Measurements from ENCODE around the gene ACTL7B.

The ACTL7B gene

DNA sequence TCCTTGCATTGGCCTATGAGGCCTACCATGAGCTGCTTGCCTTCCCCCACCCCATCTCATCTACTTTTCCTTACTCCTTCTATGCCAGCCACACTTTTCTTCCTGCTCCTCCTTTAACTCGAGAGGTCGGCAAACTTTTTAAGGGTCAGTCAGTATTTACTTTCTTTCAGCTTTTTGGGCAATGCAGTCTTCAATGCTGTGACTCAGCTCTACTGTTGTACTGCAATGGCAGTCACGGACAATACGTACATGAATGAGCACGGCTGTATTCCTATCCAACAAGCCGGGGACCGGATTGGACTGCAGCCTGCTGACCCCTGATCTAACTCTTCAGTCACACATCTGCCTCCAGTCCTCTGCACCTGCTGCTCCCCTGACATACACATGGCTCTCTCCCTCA lies 5.7 kb upstream of the ACTL7B start:
- no peak for TF ChIP-seq SUZ12 (IDR thresholded peaks at IDR 0.05; ENCODE audit: extremely low read depth, insufficient read depth, insufficient read length)
- no peak for TF ChIP-seq YY1 (IDR thresholded peaks at IDR 0.05; ENCODE audit: insufficient read depth, insufficient read length)
- no peak for TF ChIP-seq ZNF274 (IDR thresholded peaks at IDR 0.05; ENCODE audit: low read depth, low read length)
- Histone ChIP-seq H3K4me3 (ENCODE audit: insufficient read length, low read depth) (no peak overlapping the region), H3K27me3 (ENCODE audit: insufficient read depth, insufficient read length) (no peaks in the 10 kb centered on the region), H3K4me1 (ENCODE audit: insufficient read depth, insufficient read length) (no peaks in the 10 kb centered on the region), H3K36me3 (ENCODE audit: insufficient read depth, insufficient read length, low read length) (no peaks in the 10 kb centered on the region), H3K9ac (ENCODE audit: insufficient read length, low read depth) (no peak overlapping the region), H3K9me3 (ENCODE audit: insufficient read depth, low read length) (no peaks in the 10 kb centered on the region)
- DNase-seq (ENCODE audit: low read depth, low spot score) = no peak

DNA sequence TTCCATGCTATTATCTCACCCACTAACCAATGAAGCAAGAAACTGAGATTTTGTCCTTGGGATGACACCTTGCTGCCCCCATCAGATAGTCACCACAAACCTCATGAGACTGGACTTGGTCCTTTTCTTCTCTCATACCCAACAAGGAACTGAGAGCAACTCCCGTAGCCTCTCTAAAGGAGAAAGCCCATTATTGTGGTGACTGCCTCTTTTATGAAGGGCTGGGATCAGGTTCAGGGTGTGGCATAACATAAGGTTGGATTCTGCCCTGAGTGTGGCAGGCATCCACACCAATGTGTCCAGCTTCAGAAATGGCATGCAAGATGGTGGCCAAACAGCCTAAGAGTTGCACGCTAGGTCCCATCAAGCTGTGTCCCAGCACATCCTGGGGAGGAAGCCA lies 5.0 kb upstream of the ACTL7B start:
- TF ChIP-seq SUZ12 (IDR thresholded peaks at IDR 0.05; ENCODE audit: extremely low read depth, insufficient read depth, insufficient read length) = no peak
- no peak for TF ChIP-seq YY1 (IDR thresholded peaks at IDR 0.05; ENCODE audit: insufficient read depth, insufficient read length)
- TF ChIP-seq ZNF274 (IDR thresholded peaks at IDR 0.05; ENCODE audit: low read depth, low read length) = no peak
- DNase-seq (ENCODE audit: low read depth, low spot score) = no peak

DNA sequence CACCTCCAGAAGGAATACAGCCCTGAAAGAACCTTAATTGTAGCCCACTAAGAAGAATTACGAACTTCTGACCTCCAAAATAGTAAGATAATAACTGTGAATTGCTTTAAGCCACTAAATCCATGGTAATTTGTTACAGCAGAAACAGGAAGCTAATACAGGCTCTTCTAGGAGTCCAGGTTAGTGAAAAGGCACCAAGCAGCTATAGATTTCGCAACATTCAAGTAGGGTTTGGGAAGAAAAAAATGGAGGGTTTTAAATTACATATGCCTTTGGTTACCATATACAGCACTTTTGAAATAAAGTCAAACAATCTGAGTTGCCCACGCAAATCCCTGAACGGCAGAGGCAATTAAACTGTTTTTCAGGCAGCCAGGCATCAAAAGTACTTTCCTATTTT lies 4.6 kb upstream of the ACTL7B start:
- Histone ChIP-seq H3K9me3 (ENCODE audit: insufficient read depth, low read length) (no peaks in the 10 kb centered on the region), H3K4me1 (ENCODE audit: insufficient read depth, insufficient read length) (no peaks in the 10 kb centered on the region), H3K9ac (ENCODE audit: insufficient read length, low read depth) (no peak overlapping the region), H3K27me3 (ENCODE audit: insufficient read depth, insufficient read length) (no peaks in the 10 kb centered on the region), H3K4me3 (ENCODE audit: insufficient read length, low read depth) (no peak overlapping the region), H3K36me3 (ENCODE audit: insufficient read depth, insufficient read length, low read length) (no peaks in the 10 kb centered on the region)
- TF ChIP-seq YY1 (IDR thresholded peaks at IDR 0.05; ENCODE audit: insufficient read depth, insufficient read length) = no peak
- TF ChIP-seq SUZ12 (IDR thresholded peaks at IDR 0.05; ENCODE audit: extremely low read depth, insufficient read depth, insufficient read length) = no peak
- TF ChIP-seq ZNF274 (IDR thresholded peaks at IDR 0.05; ENCODE audit: low read depth, low read length) = no peak
- no peak for DNase-seq (ENCODE audit: low read depth, low spot score)

More for the DNA sequence above, 5.0 kb upstream of the ACTL7B start:
- Histone ChIP-seq H3K9me3 (ENCODE audit: insufficient read depth, low read length) (no peaks in the 10 kb centered on the region), H3K36me3 (ENCODE audit: insufficient read depth, insufficient read length, low read length) (no peaks in the 10 kb centered on the region), H3K4me1 (ENCODE audit: insufficient read depth, insufficient read length) (no peaks in the 10 kb centered on the region), H3K4me3 (ENCODE audit: insufficient read length, low read depth) (no peak overlapping the region), H3K27me3 (ENCODE audit: insufficient read depth, insufficient read length) (no peaks in the 10 kb centered on the region), H3K9ac (ENCODE audit: insufficient read length, low read depth) (no peak overlapping the region)

DNA sequence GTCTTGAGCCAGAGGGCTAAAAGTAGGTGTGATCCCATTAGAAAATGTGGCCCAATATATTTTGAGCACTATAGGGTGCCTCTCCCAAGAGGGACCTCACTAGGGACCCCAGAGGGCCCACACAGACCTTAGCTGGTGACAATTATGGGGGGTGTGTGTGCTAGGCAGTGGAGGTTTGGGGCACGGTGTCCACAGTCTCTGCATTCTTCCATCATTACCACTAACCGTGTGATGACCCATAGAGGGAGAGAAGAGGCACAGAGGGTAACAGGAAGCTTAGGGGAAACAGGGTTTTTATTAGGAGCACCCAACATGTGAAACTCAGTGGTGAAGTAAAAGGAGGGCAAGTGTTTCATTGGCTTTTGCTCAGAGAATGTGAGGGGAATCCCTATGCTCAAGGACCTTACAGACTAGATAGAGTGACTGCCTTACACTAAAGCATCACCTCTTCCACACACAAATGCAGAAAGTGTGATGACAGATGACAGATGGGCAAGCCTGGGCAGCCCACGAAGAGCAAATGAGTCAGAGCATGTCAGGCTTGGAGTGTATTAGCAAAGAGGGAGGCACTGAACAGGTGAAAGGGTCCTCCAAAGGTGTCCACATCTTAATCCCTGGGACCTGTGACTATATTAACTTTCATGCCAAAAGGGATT lies 3.8 kb upstream of the ACTL7B start:
- Histone ChIP-seq H3K27me3 (ENCODE audit: insufficient read depth, insufficient read length) (no peaks in the 10 kb centered on the region), H3K36me3 (ENCODE audit: insufficient read depth, insufficient read length, low read length) (no peaks in the 10 kb centered on the region), H3K9me3 (ENCODE audit: insufficient read depth, low read length) (no peaks in the 10 kb centered on the region), H3K4me1 (ENCODE audit: insufficient read depth, insufficient read length) (no peaks in the 10 kb centered on the region), H3K4me3 (ENCODE audit: insufficient read length, low read depth) (no peak overlapping the region), H3K9ac (ENCODE audit: insufficient read length, low read depth) (no peak overlapping the region)
- DNase-seq (ENCODE audit: low read depth, low spot score) = no peak
- no peak for TF ChIP-seq SUZ12 (IDR thresholded peaks at IDR 0.05; ENCODE audit: extremely low read depth, insufficient read depth, insufficient read length)
- no peak for TF ChIP-seq ZNF274 (IDR thresholded peaks at IDR 0.05; ENCODE audit: low read depth, low read length)
- no peak for TF ChIP-seq YY1 (IDR thresholded peaks at IDR 0.05; ENCODE audit: insufficient read depth, insufficient read length)

DNA sequence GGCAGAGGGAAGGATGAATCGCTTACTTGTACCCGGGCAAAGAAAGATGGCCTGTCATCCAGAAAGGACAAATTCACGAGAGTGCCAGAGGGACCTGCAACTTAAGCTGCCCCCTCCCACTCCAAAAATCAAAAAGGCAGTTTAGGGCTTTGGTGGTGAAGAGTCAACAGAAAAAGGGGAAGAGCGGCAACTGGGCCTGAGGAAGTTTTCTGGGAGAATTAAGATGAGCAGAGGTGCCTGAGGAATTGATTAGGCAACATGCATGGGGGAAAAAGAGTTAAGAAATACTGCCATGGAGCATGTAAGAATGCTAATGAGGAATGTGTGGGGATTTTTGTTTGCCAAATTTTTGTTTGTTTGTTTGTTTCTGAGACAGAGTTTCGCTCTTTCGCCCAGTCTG lies 1.8 kb upstream of the ACTL7B start:
- Histone ChIP-seq H3K9ac (ENCODE audit: insufficient read length, low read depth) (no peak overlapping the region), H3K9me3 (ENCODE audit: insufficient read depth, low read length) (no peaks in the 10 kb centered on the region), H3K27me3 (ENCODE audit: insufficient read depth, insufficient read length) (no peaks in the 10 kb centered on the region), H3K4me3 (ENCODE audit: insufficient read length, low read depth) (no peak overlapping the region), H3K36me3 (ENCODE audit: insufficient read depth, insufficient read length, low read length) (no peaks in the 10 kb centered on the region), H3K4me1 (ENCODE audit: insufficient read depth, insufficient read length) (no peaks in the 10 kb centered on the region)
- TF ChIP-seq YY1 (IDR thresholded peaks at IDR 0.05; ENCODE audit: insufficient read depth, insufficient read length) (no peak), SUZ12 (IDR thresholded peaks at IDR 0.05; ENCODE audit: extremely low read depth, insufficient read depth, insufficient read length) (no peak), ZNF274 (IDR thresholded peaks at IDR 0.05; ENCODE audit: low read depth, low read length) (no peak)
- DNase-seq (ENCODE audit: low read depth, low spot score) = no peak

DNA sequence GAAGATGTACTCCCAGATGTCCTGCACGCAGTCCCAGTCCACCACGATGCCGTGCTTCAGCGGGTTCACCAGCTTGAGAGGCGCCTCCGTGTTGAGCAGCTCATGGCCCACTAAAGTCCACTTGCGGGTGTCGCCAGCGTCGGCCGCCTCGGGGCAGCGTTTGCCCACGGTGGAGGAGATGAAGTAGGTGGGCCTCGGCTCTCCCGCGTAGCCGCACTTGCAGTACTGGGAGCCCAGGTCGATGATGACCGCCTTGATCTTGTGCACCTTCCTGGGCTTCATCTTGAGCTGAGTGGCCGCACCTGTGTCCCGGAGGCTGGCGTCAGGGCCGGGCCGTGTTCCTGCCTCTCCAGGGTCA lies 278 bp downstream of the ACTL7B start:
- H3K9ac ChIP-seq (ENCODE audit: insufficient read length, low read depth) = no peak overlapping the region
- no peaks in the 10 kb centered on the region for H3K36me3 ChIP-seq (ENCODE audit: insufficient read depth, insufficient read length, low read length)
- no peak for DNase-seq (ENCODE audit: low read depth, low spot score)
- TF ChIP-seq ZNF274 (IDR thresholded peaks at IDR 0.05; ENCODE audit: low read depth, low read length) (no peak), YY1 (IDR thresholded peaks at IDR 0.05; ENCODE audit: insufficient read depth, insufficient read length) (no peak), SUZ12 (IDR thresholded peaks at IDR 0.05; ENCODE audit: extremely low read depth, insufficient read depth, insufficient read length) (no peak)
- no peaks in the 10 kb centered on the region for H3K4me1 ChIP-seq (ENCODE audit: insufficient read depth, insufficient read length)
- H3K4me3 ChIP-seq (ENCODE audit: insufficient read length, low read depth) = no peak overlapping the region
- H3K27me3 ChIP-seq (ENCODE audit: insufficient read depth, insufficient read length) = peaks cover 3% of the 10 kb centered on the region
- H3K9me3 ChIP-seq (ENCODE audit: insufficient read depth, low read length) = no peaks in the 10 kb centered on the region

DNA sequence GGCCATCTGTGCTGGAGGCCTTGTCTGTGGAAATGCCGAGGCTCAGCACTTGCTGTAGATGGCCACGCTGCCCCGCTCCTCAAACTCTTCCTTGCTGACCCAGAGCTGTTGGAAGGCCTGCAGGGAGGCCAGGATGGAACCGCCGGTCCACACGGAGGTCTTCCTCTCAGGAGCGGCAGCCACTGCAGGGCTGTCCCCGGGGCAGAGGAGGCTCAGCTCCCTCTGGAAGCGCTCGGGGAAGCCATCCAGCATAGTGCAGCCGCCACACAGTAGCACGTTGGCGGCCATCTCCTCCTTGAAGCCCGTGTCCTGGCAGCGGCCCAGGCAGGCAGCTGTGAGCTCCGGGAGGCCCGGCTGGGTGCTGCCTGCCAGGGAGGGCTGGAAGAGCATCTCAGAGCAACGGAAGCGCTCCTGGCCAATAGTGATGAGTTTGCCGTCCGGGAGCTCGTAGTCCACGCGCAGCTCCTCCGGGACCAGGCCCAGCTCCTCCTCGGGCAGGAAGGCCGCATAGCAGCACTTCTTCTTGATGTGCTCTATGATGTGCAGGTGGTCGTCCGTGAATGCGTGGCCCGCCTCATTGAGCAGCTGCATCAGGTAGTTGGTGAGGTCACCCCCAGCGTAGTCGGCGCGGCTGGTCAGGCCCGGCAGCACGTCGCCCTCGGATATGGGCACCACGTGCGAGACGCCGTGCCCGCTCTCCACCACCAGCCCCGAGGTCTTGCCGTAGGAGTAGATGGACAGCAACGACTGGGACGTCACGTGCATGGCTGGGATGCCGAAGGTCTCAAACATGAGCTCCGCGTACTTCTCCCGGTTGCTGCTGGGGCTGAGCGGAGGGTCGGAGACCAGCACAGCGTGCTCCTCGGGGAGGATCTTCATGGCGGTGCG lies 901 bp downstream of the ACTL7B start:
- no peaks in the 10 kb centered on the region for H3K36me3 ChIP-seq (ENCODE audit: insufficient read depth, insufficient read length, low read length)
- no peak for DNase-seq (ENCODE audit: low read depth, low spot score)
- TF ChIP-seq ZNF274 (IDR thresholded peaks at IDR 0.05; ENCODE audit: low read depth, low read length) = no peak
- no peak for TF ChIP-seq SUZ12 (IDR thresholded peaks at IDR 0.05; ENCODE audit: extremely low read depth, insufficient read depth, insufficient read length)
- TF ChIP-seq YY1 (IDR thresholded peaks at IDR 0.05; ENCODE audit: insufficient read depth, insufficient read length) = no peak

More for the DNA sequence above, 901 bp downstream of the ACTL7B start:
- no peaks in the 10 kb centered on the region for H3K4me1 ChIP-seq (ENCODE audit: insufficient read depth, insufficient read length)
- H3K27me3 ChIP-seq (ENCODE audit: insufficient read depth, insufficient read length) = peaks cover 3% of the 10 kb centered on the region
- H3K4me3 ChIP-seq (ENCODE audit: insufficient read length, low read depth) = no peak overlapping the region
- no peak overlapping the region for H3K9ac ChIP-seq (ENCODE audit: insufficient read length, low read depth)
- H3K9me3 ChIP-seq (ENCODE audit: insufficient read depth, low read length) = no peaks in the 10 kb centered on the region

Data from NT2/D1 (cell line).